Left lung (tissue), 10 donors: ENCODE data around the gene RALBP1. TPM values are rescaled to one million over a fixed set of nuclear protein-coding genes. Genes with fewer than 3 reads are reported as not detected.

ENCODE experiments used
- ATAC-seq: fragments of 200-7000 bp; cut with Tn5 transposase; one replicate; pipeline ENCODE4 v1.9.1; 2020; ENCODE audit warnings: moderate library complexity
- DNase-seq, 4 donors: peaks; one replicate each; pipeline ENCODE4 v3.0.0-alpha.2; 2013 to 2020
- H3K27ac ChIP-seq, 2 donors: fragments of 200-600 bp; sonication (generic) in 1 of 2; one replicate each; pipeline versions ENCODE4 v1.5.0 to v1.8.0; 2020 to 2021
- H3K27me3 ChIP-seq, 2 donors: fragments of 200-600 bp; sonication (generic) in 1 of 2; one replicate each; pipeline versions ENCODE4 v1.5.0 to v1.8.0; 2020 to 2021
- H3K36me3 ChIP-seq, 2 donors: fragments of 200-600 bp; sonication (generic) in 1 of 2; one replicate each; pipeline versions ENCODE4 v1.5.0 to v1.8.0; 2020 to 2021
- H3K4me1 ChIP-seq, 2 donors: fragments of 200-600 bp; one replicate each; pipeline ENCODE4 v1.8.0; 2021
- H3K4me3 ChIP-seq, 2 donors: fragments of 200-600 bp; sonication (generic) in 1 of 2; one replicate each; pipeline versions ENCODE4 v1.5.0 to v1.8.0; 2020 to 2021; ENCODE audit warnings: mild to moderate bottlenecking in 1 of 2
- H3K9me3 ChIP-seq, 2 donors: fragments of 200-600 bp; sonication (generic) in 1 of 2; one replicate each; pipeline versions ENCODE4 v1.5.0 to v1.8.0; 2020 to 2021
- intact Hi-C, 2 donors: fragments of 100-400 bp; cut with DNase I; formaldehyde crosslinking; loops; one replicate each; pipeline versions ENCODE4 v1.11.2 to v1.14.2; 2022
- polyA plus RNA-seq, 6 donors: library from polyadenylated mRNA; unstranded; fragments of 120-200 nt; gene quantifications; one replicate each; pipeline ENCODE4 v1.2.1, GENCODE V29; 2013; ENCODE audit not compliant: insufficient read length in 6 of 6
- total RNA-seq, 2 donors: library from RNA; stranded (reverse); fragmentation: NEBNext Ultra II Directional; extraction: Animal tissue kit (Norgen Biotek cat#: 25700); gene quantifications; one replicate each; pipeline ENCODE4 v1.2.1, GENCODE V29; 2021
- TF ChIP-seq, protein P1 (sequence below), 2 donors: fragments of 200-600 bp; sonication (generic) in 1 of 2; IDR thresholded peaks; one replicate each; pipeline versions ENCODE4 v1.5.0 to v1.8.0; 2021; ENCODE audit warnings: antibody characterized with exemption in 2 of 2
- donor health status: DM: no; HTN: yes; CAD: no.
- donor health status: DM: no; HTN: no; CAD: no.

The RALBP1 gene
- total and polyA plus RNA-seq, 8 donors, result 46.5 to 53.0 (median 49.9) TPM

DNA sequence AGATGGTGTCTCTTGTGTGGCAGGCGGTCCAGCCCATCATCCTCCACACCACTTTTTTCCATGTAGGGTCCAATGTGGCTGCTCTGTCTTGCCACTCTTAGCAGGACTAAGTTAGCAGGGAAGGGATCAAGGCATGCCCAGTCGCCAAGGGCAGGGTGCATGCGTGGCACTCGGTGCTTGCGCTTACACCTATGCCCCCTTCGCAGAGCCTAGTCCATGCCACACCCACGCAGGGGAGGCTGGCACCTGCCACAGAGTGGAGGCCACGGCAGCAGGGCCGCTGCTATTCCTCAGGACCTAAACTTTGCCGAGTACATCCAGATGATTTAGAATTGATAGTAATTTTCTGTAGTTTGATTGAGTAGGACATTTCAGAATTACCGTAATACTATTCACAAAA is 59.5 kb downstream of the RALBP1 start:
- H3K27ac ChIP-seq, result no peak overlapping the region
- no peaks in the 10 kb centered on the region for H3K9me3 ChIP-seq
- intact Hi-C loops, result no loop called here
- TF ChIP-seq, protein P1, sequence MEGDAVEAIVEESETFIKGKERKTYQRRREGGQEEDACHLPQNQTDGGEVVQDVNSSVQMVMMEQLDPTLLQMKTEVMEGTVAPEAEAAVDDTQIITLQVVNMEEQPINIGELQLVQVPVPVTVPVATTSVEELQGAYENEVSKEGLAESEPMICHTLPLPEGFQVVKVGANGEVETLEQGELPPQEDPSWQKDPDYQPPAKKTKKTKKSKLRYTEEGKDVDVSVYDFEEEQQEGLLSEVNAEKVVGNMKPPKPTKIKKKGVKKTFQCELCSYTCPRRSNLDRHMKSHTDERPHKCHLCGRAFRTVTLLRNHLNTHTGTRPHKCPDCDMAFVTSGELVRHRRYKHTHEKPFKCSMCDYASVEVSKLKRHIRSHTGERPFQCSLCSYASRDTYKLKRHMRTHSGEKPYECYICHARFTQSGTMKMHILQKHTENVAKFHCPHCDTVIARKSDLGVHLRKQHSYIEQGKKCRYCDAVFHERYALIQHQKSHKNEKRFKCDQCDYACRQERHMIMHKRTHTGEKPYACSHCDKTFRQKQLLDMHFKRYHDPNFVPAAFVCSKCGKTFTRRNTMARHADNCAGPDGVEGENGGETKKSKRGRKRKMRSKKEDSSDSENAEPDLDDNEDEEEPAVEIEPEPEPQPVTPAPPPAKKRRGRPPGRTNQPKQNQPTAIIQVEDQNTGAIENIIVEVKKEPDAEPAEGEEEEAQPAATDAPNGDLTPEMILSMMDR (IDR thresholded peaks at IDR 0.05), result no peak
- H3K36me3 ChIP-seq, result peaks cover 0 to 70% of the 10 kb centered on the region in 2 donors
- ATAC-seq, result no peak
- peaks cover 0 to 6% of the 10 kb centered on the region in 2 donors for H3K4me1 ChIP-seq
- no peak overlapping the region for H3K4me3 ChIP-seq
- no peaks in the 10 kb centered on the region for H3K27me3 ChIP-seq
- DNase-seq, result no peak

DNA sequence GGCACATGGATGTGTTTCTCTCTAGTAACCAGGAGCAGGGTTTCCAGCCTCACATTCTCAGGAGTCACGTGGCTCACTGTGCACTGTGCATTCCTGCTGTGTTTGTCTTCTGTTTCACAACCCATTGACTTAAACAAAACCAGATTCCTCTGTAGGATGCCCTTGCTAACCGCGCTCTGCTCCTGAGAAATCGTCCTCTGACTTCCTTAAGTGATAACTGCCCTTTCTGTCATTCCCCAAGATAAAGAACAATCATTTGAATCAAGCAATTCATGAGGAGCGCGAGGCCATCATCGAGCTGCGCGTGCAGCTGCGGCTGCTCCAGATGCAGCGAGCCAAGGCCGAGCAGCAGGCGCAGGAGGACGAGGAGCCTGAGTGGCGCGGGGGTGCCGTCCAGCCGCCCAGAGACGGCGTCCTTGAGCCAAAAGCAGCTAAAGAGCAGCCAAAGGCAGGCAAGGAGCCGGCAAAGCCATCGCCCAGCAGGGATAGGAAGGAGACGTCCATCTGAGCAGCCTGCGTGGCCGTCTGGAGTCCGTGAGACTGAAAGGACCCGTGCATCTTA is 60.2 kb downstream of the RALBP1 start:
- DNase-seq, result peak in 2 of 4 donors; percentile 39 to 55
- Histone ChIP-seq H3K27me3 (no peaks in the 10 kb centered on the region), H3K4me3 (no peak overlapping the region), H3K4me1 (peaks cover 0 to under 1% of the 10 kb centered on the region in 2 donors), H3K9me3 (no peaks in the 10 kb centered on the region), H3K36me3 (peaks cover 0 to 70% of the 10 kb centered on the region in 2 donors), H3K27ac (no peak overlapping the region)
- TF ChIP-seq, protein P1 (IDR thresholded peaks at IDR 0.05), result no peak
- peak; percentile 80 for ATAC-seq
- intact Hi-C loops, result no loop called here

DNA sequence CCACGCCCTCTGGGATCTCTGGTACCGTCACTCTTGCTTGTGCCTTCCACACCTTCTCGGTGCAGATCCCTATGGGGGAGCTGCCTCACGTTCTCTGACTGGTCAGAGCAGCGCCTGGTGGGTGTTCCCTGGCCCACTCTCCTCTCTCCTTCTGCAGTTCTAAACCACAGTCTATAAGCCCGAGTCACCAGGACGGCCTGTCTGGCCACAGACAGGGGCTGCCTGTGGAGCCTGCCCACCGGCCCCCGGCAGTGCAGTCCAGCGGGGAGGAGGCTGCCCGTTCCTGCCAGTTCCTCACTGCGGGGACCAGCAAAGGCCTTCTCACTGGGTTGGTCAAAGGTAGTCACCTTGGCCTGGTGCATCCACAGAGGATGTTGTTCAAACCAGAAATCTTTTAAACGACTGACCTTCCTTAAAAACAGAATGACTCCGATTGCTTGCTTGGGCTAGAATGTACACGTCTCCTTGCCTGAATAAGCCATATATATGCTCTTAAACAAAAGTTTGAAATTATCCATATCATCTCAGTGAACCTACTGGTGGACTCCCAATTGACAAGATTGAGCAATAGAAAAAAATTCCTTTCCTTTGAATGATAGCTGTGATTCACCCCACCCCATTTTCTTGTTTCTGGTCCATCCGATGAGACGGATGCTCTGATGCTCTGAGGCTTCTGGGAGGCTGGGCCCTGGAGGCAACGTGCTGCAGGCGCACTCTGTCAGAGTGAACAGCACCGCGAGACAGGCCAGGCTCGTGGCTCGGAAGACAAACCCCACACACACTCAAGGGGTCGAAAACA is 61.2 kb downstream of the RALBP1 start:
- H3K27ac ChIP-seq, result no peak overlapping the region
- no peaks in the 10 kb centered on the region for H3K9me3 ChIP-seq
- DNase-seq, result no peak
- no peak for ATAC-seq
- H3K4me3 ChIP-seq, result no peak overlapping the region
- TF ChIP-seq, protein P1 (IDR thresholded peaks at IDR 0.05), result no peak
- no peaks in the 10 kb centered on the region for H3K4me1 ChIP-seq
- no peaks in the 10 kb centered on the region for H3K27me3 ChIP-seq
- peaks cover 0 to 65% of the 10 kb centered on the region in 2 donors for H3K36me3 ChIP-seq
- intact Hi-C loops, result no loop called here

DNA sequence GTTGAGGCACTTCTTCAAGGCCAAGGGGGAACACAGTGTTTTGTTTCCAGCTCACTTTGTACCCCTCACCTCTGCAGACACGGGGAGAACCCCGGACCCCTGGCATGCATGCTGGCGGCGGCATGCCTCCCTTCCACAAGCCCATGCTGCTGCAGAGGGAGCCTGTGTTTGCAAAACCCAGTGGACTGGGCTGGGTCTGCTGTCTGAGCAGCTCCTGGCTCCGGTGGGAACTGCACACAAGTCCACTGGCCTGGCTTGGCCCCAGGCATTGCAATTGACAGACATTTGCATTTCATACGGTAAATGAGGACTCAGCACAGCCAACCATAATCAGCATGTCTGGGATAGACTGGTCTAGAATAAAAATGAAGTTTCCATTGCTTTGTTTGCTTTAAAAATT is 62.4 kb downstream of the RALBP1 start:
- intact Hi-C loops, result no loop called here
- H3K4me1 ChIP-seq, result no peaks in the 10 kb centered on the region
- peaks cover 0 to 63% of the 10 kb centered on the region in 2 donors for H3K36me3 ChIP-seq
- DNase-seq (no peak), ATAC-seq (no peak)
- H3K27me3 ChIP-seq, result no peaks in the 10 kb centered on the region
- H3K27ac ChIP-seq, result no peak overlapping the region
- TF ChIP-seq, protein P1 (IDR thresholded peaks at IDR 0.05), result no peak
- no peak overlapping the region for H3K4me3 ChIP-seq
- no peaks in the 10 kb centered on the region for H3K9me3 ChIP-seq

DNA sequence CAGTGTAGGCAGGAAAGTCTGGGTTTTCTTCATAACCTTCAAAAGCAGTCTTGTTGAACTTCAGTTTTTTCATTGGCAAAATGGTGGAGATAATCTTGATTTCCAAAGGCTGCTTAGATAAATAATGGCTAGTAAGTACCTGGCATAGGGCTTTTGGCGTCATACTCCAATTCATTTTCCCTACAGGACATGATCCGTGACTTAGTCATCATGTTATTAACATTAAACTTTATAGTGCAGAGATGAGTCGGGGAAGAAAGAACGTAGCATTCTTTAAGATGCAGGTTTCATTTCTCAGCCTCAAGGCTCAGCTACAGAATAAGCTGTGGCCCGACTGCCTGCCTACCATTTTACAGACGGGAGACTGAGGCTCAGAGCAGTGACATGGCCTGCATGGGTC is 64.0 kb downstream of the RALBP1 start:
- H3K9me3 ChIP-seq, result no peaks in the 10 kb centered on the region
- TF ChIP-seq, protein P1 (IDR thresholded peaks at IDR 0.05), result no peak
- H3K4me1 ChIP-seq, result no peaks in the 10 kb centered on the region
- ATAC-seq, result no peak
- intact Hi-C loops, result no loop called here
- H3K36me3 ChIP-seq, result peaks cover 0 to 47% of the 10 kb centered on the region in 2 donors
- H3K27me3 ChIP-seq, result no peaks in the 10 kb centered on the region
- no peak overlapping the region for H3K27ac ChIP-seq
- DNase-seq, result no peak
- H3K4me3 ChIP-seq, result no peak overlapping the region
